GM06990 (cell line): ENCODE results near the gene KRT37.
A peak's percentile ranks its signal among the peaks of the same experiment; 100 is the strongest.

Experiments used
- DNase-seq: peaks from one replicate; pipeline ENCODE4 v3.0.0-alpha.2; 2011; ENCODE audit not compliant: insufficient read length; ENCODE audit errors: extremely low read depth
- H3K27me3 ChIP-seq: replicated peaks from 2 replicates; pipeline ENCODE4 v1.6.0; 2011; ENCODE audit warnings: low read length; ENCODE audit not compliant: control insufficient read depth, insufficient read depth
- H3K36me3 ChIP-seq: 2 replicates; pipeline ENCODE4 v1.5.1; 2011; ENCODE audit warnings: low read length; ENCODE audit not compliant: control insufficient read depth, insufficient read depth
- H3K4me3 ChIP-seq: replicated peaks from 2 replicates; pipeline ENCODE4 v1.5.1; 2011; ENCODE audit warnings: low read depth, mild to moderate bottlenecking, control low read depth, low read length
- CTCF ChIP-seq: IDR thresholded peaks from 2 replicates; pipeline ENCODE4 v1.5.1; 2011; ENCODE audit warnings: low read length, control low read depth, mild to moderate bottlenecking, inconsistent platforms; ENCODE audit not compliant: insufficient read depth, poor library complexity, severe bottlenecking

The KRT37 gene

GRCh38 chr17:41417576-41418015 is 6.8 kb downstream of the KRT37 start:
- peak; percentile 75 for TF ChIP-seq CTCF
- Histone ChIP-seq H3K4me3 (no peak overlapping the region), H3K36me3 (no peaks in the 10 kb centered on the region), H3K27me3 (no peaks in the 10 kb centered on the region)
- DNase-seq = no peak

GRCh38 chr17:41417127-41417526 is 7.3 kb downstream of the KRT37 start:
- no peak for TF ChIP-seq CTCF
- H3K4me3 ChIP-seq = no peak overlapping the region
- H3K36me3 ChIP-seq = no peaks in the 10 kb centered on the region
- H3K27me3 ChIP-seq = no peaks in the 10 kb centered on the region
- DNase-seq = no peak

DNA sequence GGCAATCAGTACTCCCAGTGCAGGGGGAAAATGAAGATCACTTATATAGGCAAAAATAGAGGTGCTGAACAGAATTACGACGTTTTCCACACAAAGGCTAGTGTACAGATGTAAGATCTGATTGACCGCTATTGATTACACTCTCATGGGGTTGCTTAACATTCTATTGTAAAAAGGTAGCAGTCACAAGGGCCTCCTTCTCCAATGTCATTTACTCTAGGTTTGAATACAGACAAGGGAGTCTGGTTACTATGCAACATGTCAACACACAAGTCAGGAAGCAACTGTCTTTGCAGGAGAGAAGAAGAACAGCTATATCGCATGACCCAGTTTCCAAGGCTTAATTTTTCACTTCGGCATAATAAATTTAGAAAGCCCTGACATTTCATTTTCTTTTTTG is 7.9 kb downstream of the KRT37 start:
- no peak for TF ChIP-seq CTCF
- DNase-seq = no peak
- Histone ChIP-seq H3K27me3 (no peaks in the 10 kb centered on the region), H3K36me3 (no peaks in the 10 kb centered on the region), H3K4me3 (no peak overlapping the region)

DNA sequence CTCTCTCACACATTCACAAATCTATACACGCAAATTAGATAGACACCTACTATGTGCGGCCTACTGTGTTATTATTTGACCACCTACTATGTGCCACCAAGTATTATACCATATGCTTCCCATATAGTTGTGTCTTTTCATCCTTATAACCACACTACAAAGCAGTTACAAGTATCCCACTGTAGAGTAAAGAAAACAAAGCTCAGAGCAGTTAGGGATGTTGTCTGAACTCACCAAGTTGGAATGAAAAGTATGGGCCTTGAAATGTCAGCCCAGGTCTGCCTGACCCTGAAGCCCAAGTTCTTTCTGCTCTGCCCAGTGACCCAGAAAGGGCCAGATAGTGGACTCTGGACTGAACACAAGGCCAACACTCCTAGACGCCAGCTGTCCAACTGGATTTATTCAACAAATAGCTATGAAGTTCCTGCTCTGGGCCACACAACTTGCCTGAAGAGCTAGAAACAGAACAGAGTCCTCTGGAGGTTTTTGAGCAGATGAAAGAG is 8.5 kb downstream of the KRT37 start:
- Histone ChIP-seq H3K36me3 (no peaks in the 10 kb centered on the region), H3K27me3 (no peaks in the 10 kb centered on the region), H3K4me3 (no peak overlapping the region)
- no peak for DNase-seq
- no peak for TF ChIP-seq CTCF

DNA sequence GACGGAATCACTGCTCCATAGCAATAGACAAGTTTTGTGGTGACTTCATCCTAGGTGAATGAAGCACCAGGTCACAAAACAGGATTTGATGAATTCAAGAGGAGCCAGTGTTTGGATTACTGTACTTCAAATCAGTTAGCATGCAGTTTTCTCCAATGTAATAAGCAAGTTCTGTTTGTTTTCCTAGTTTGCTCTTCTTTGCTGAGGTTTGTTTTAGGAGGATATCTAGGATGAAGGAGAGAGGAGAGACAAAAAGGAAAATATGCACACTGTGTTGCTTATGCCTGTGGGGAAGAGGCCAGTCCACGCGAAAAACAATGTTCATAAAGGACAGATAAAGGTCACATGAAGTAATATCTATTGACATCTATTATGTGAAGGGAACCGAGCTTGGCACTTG is 9.0 kb downstream of the KRT37 start:
- DNase-seq = no peak
- Histone ChIP-seq H3K27me3 (no peaks in the 10 kb centered on the region), H3K4me3 (no peak overlapping the region), H3K36me3 (no peaks in the 10 kb centered on the region)
- no peak for TF ChIP-seq CTCF

GRCh38 chr17:41413982-41414381 is 10.4 kb downstream of the KRT37 start:
- no peak for TF ChIP-seq CTCF
- Histone ChIP-seq H3K4me3 (no peak overlapping the region), H3K27me3 (no peaks in the 10 kb centered on the region), H3K36me3 (no peaks in the 10 kb centered on the region)
- no peak for DNase-seq
